Stimulated activated CD4-positive, alpha-beta T cell treated with anti-CD3 and anti-CD28 coated beads, Interleukin-4, amount 100 ng/mL, for 4 hours (primary cell): ENCODE measurements around the gene SLC26A1.

Source experiments
- DNase-seq, 2 experiments: peaks; one replicate each; pipeline ENCODE4 v3.0.0-alpha.2; 2020

The SLC26A1 gene

GRCh38 chr4:964346-965025 lies 28.7 kb downstream of the SLC26A1 start:
- no peak for DNase-seq

GRCh38 chr4:963276-964225 lies 29.7 kb downstream of the SLC26A1 start:
- DNase-seq, result no peak

GRCh38 chr4:962231-963208 lies 30.7 kb downstream of the SLC26A1 start:
- DNase-seq, result no peak

GRCh38 chr4:961351-962230 lies 31.6 kb downstream of the SLC26A1 start:
- no peak for DNase-seq

GRCh38 chr4:960636-961350 lies 32.4 kb downstream of the SLC26A1 start:
- DNase-seq, result no peak

GRCh38 chr4:960140-960635 lies 33.0 kb downstream of the SLC26A1 start:
- DNase-seq, result no peak

- DNase-seq, result no peak
Measured at GRCh38 chr4:959338-960139, 33.7 kb downstream of the SLC26A1 start.

- no peak for DNase-seq
Measured at GRCh38 chr4:958696-959337, 34.4 kb downstream of the SLC26A1 start.

GRCh38 chr4:958314-958665 lies 34.9 kb downstream of the SLC26A1 start:
- no peak for DNase-seq

GRCh38 chr4:957581-958313 lies 35.5 kb downstream of the SLC26A1 start:
- no peak for DNase-seq

GRCh38 chr4:957231-957580 lies 36.0 kb downstream of the SLC26A1 start:
- DNase-seq, result no peak

GRCh38 chr4:956531-957230 lies 36.5 kb downstream of the SLC26A1 start:
- no peak for DNase-seq

- no peak for DNase-seq
Measured at GRCh38 chr4:955931-956381, 37.2 kb downstream of the SLC26A1 start.

GRCh38 chr4:955161-955921 lies 37.9 kb downstream of the SLC26A1 start:
- no peak for DNase-seq

- no peak for DNase-seq
Measured at GRCh38 chr4:954211-955020, 38.8 kb downstream of the SLC26A1 start.

- no peak for DNase-seq
Measured at GRCh38 chr4:953574-953915, 39.7 kb downstream of the SLC26A1 start.
